Omental fat pad (tissue), 4 donors: Measurements from ENCODE around the gene STAB1. TPM values are rescaled to one million over a fixed set of nuclear protein-coding genes. Genes with fewer than 3 reads are reported as not detected.

Source experiments
- ATAC-seq: fragments of 150-250 bp; one replicate; pipeline ENCODE4 v1.9.1; 2016; ENCODE audit warnings: mild to moderate bottlenecking, moderate library complexity; ENCODE audit not compliant: low FRiP score
- DNase-seq: peaks from one replicate; pipeline ENCODE4 v3.0.0-alpha.2; 2019; ENCODE audit warnings: low spot score
- total RNA-seq, 4 donors: library from RNA; depleted of rRNA; stranded (reverse); fragments of >200 nt; gene quantifications; one replicate each; pipeline ENCODE4 v1.1.0, GENCODE V29; 2016
- TF ChIP-seq, protein P1 (sequence below), 3 donors: fragments of 450-650 bp; IDR thresholded peaks; one replicate each; pipeline ENCODE4 v1.5.1; 2016 to 2017; ENCODE audit warnings: antibody characterized with exemption in 3 of 3, mild to moderate bottlenecking in 3 of 3, moderate library complexity in 2 of 3

STAB1 gene
- total RNA-seq, 4 donors from 2014 or later = 231 to 610 (median 304) TPM

DNA sequence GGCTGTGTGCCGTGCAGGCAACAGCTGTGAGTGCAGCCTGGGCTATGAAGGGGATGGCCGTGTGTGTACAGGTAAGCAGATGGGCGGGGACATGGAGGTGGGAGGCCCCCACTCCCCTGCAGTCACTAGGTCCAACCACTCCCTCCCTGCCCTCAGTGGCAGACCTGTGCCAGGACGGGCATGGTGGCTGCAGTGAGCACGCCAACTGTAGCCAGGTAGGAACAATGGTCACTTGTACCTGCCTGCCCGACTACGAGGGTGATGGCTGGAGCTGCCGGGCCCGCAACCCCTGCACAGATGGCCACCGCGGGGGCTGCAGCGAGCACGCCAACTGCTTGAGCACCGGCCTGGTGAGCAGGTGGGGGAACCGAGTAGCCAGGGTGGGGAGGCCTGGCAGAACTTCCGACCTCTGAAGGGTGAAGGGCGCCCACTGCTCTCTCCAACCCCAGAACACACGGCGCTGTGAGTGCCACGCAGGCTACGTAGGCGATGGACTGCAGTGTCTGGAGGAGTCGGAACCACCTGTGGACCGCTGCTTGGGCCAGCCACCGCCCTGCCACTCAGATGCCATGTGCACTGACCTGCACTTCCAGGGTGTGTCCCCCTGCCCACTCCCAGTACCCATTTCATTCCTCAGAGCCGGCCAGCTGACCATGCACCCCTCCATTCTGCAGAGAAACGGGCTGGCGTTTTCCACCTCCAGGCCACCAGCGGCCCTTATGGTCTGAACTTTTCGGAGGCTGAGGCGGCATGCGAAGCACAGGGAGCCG lies 26.9 kb downstream of the STAB1 start:
- ATAC-seq (no peak), DNase-seq (no peak)
- TF ChIP-seq, protein P1, sequence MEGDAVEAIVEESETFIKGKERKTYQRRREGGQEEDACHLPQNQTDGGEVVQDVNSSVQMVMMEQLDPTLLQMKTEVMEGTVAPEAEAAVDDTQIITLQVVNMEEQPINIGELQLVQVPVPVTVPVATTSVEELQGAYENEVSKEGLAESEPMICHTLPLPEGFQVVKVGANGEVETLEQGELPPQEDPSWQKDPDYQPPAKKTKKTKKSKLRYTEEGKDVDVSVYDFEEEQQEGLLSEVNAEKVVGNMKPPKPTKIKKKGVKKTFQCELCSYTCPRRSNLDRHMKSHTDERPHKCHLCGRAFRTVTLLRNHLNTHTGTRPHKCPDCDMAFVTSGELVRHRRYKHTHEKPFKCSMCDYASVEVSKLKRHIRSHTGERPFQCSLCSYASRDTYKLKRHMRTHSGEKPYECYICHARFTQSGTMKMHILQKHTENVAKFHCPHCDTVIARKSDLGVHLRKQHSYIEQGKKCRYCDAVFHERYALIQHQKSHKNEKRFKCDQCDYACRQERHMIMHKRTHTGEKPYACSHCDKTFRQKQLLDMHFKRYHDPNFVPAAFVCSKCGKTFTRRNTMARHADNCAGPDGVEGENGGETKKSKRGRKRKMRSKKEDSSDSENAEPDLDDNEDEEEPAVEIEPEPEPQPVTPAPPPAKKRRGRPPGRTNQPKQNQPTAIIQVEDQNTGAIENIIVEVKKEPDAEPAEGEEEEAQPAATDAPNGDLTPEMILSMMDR (IDR thresholded peaks at IDR 0.05) = no peak

DNA sequence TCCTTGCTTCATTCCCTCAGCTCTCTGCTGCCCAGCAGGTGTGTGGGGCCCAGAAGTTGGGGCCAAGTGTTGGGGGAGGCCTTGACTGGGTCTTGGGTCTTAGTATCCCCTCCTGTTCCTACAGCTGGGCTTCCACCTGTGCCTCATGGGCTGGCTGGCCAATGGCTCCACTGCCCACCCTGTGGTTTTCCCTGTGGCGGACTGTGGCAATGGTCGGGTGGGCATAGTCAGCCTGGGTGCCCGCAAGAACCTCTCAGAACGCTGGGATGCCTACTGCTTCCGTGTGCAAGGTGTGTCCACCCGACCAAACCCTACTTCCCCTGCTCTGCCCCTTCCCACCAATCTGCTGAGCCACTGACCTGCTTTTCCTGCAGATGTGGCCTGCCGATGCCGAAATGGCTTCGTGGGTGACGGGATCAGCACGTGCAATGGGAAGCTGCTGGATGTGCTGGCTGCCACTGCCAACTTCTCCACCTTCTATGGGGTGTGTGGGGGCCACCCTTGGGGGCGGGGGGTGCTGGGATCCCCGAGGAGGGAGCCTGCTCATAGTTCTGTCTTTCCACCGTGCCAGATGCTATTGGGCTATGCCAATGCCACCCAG lies 27.6 kb downstream of the STAB1 start:
- TF ChIP-seq, protein P1 (IDR thresholded peaks at IDR 0.05) = no peak
- DNase-seq = no peak
- no peak for ATAC-seq

DNA sequence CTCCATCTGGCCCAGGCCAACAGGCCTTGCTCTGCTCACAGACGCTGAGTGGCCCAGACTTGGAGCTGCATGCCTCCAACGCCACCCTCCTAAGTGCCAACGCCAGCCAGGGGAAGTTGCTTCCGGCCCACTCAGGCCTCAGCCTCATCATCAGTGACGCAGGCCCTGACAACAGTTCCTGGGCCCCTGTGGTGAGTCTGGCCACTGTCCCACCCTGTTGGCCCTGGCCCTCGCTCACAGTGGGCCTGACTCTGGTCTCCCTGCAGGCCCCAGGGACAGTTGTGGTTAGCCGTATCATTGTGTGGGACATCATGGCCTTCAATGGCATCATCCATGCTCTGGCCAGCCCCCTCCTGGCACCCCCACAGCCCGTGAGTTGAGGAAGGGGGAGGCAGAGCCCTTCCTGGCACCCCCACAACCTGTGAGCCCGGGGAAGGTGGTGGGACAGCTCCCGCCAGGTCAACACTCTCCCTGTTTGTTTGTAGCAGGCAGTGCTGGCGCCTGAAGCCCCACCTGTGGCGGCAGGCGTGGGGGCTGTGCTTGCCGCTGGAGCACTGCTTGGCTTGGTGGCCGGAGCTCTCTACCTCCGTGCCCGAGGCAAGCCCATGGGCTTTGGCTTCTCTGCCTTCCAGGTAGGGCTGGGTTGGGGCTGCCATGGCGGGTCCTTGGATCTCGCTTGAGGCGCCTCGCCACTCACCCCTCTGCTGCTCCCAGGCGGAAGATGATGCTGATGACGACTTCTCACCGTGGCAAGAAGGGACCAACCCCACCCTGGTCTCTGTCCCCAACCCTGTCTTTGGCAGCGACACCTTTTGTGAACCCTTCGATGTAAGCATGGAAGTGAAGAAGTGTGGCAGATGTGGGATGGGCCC lies 28.5 kb downstream of the STAB1 start:
- ATAC-seq = no peak
- no peak for DNase-seq
- TF ChIP-seq, protein P1 (IDR thresholded peaks at IDR 0.05) = no peak

DNA sequence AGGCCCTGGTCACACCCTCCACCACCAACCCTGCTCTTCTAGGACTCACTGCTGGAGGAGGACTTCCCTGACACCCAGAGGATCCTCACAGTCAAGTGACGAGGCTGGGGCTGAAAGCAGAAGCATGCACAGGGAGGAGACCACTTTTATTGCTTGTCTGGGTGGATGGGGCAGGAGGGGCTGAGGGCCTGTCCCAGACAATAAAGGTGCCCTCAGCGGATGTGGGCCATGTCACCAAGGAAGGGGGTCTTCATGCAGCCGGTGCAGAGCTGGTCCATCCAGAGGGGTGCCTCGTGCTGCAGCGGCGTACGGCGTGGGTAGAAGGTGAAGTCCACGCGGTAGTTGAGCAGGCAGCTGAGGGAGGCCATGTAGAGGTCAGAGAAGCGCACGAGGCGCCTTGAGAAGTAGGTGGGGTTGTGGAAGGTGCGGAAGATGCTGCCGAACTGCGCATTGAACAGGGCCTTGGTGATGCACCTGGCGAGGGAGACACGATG lies 29.2 kb downstream of the STAB1 start:
- ATAC-seq (no peak), DNase-seq (no peak)
- TF ChIP-seq, protein P1 (IDR thresholded peaks at IDR 0.05) = no peak

DNA sequence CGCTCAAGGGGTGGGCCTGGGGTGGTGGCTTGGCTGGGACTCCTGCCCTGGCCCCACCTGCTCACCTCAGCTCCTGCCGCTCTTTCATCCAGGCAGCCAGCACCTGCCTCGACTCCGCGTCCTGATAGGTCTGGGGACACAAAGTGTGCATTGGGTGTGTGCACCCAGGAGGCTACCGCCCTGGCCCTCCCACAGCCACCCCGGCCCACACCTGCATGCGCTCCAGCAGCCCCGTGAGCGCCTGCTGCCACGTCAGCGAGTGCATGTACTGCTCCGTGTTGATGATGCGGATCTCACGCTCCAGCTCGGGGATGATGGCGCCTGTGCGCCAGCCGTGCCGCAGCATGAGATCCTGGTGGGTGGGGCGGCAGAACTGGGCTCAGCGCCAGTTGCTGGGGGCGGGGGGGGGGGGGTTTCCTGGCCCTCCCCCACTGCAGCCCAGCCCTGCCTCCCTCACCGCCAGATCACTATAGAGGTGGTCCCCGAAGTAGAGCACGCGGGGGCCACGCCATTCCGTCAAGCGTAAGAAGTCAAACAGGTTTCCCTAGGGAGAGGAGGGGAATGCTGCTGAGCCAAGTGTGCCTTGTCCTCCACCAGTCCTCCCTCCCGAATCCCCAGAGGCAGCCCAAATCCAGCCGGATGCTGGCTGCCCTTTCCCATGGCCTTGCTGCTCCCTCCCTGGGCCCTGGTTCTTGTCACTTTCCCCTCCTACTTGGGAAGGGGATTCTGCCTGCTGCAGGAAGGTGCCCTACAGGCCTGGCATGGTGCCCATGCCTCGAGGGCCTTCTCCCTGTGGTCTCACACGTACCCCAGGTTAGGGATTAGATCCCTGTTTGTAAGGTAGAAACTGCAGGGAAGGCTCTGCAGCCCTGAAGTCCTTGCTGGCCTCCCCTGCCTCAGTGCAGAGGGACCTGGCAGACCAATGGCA lies 29.9 kb downstream of the STAB1 start:
- TF ChIP-seq, protein P1 (IDR thresholded peaks at IDR 0.05) = no peak
- ATAC-seq = no peak
- DNase-seq = no peak
